Mammary epithelial cell (primary cell): ENCODE results near the gene ZNF41.

ENCODE experiments used
- EZH2 ChIP-seq: IDR thresholded peaks from 2 replicates; pipeline ENCODE4 v1.6.1; 2012; ENCODE audit warnings: low read length, inconsistent platforms, borderline replicate concordance
- TF ChIP-seq, protein P1 (sequence below), 2 donors: IDR thresholded peaks in 1 of 2; conservative IDR thresholded peaks in 1 of 2; 2 replicates each; pipeline ENCODE4 v1.5.1; 2011 to 2012; ENCODE audit warnings: inconsistent platforms in 2 of 2, low read length in 2 of 2, mild to moderate bottlenecking in 2 of 2, control low read depth in 1 of 2, low read depth in 1 of 2; ENCODE audit not compliant: insufficient read depth in 1 of 2; ENCODE audit errors: extremely low read depth in 1 of 2

DNA sequence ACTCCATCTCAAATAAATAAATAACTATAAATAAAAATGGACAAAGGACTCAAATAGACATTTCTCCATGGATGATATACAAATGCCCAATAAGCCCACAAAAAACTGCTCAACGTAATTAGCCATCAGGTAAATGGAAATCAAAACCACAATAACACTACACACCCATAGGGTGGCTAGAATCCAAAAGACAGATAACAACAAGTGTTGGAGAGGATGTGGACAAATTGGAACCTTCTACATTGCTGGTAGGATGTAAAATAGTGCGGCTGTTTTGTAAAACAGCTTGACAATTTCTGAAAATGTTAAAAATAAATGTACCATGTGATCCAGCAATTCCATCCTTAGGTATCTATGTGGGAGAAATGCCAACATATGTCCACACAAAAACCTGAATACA is 60.6 kb downstream of the ZNF41 start:
- TF ChIP-seq, protein P1, sequence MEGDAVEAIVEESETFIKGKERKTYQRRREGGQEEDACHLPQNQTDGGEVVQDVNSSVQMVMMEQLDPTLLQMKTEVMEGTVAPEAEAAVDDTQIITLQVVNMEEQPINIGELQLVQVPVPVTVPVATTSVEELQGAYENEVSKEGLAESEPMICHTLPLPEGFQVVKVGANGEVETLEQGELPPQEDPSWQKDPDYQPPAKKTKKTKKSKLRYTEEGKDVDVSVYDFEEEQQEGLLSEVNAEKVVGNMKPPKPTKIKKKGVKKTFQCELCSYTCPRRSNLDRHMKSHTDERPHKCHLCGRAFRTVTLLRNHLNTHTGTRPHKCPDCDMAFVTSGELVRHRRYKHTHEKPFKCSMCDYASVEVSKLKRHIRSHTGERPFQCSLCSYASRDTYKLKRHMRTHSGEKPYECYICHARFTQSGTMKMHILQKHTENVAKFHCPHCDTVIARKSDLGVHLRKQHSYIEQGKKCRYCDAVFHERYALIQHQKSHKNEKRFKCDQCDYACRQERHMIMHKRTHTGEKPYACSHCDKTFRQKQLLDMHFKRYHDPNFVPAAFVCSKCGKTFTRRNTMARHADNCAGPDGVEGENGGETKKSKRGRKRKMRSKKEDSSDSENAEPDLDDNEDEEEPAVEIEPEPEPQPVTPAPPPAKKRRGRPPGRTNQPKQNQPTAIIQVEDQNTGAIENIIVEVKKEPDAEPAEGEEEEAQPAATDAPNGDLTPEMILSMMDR (conservative IDR thresholded peaks at IDR 0.05 in 1 of 2, IDR thresholded peaks at IDR 0.05 in 1 of 2; ENCODE audit: extremely low read depth in 1 of 2, insufficient read depth in 1 of 2, low read depth in 1 of 2, low read length in 2 of 2) = no peak
- TF ChIP-seq EZH2 = no peak
